GM12801 (cell line): ENCODE data around the gene TBC1D14.

Experiments
- CTCF ChIP-seq: IDR thresholded peaks from one replicate; pipeline ENCODE4 v1.5.1; 2011; ENCODE audit warnings: control low read depth; ENCODE audit not compliant: insufficient read length; ENCODE audit errors: extremely low read depth

Gene TBC1D14

GRCh38 chr4:7026107-7026506 lies 116.5 kb downstream of the TBC1D14 start:
- TF ChIP-seq CTCF: no peak

- TF ChIP-seq CTCF: no peak
Observed at GRCh38 chr4:7027284-7027683, 117.7 kb downstream of the TBC1D14 start.

- TF ChIP-seq CTCF: no peak
Observed at GRCh38 chr4:7027913-7028312, 118.3 kb downstream of the TBC1D14 start.

- TF ChIP-seq CTCF: no peak
Observed at GRCh38 chr4:7029212-7029611, 119.6 kb downstream of the TBC1D14 start.

- no peak for TF ChIP-seq CTCF
Observed at GRCh38 chr4:7029921-7030320, 120.3 kb downstream of the TBC1D14 start.

GRCh38 chr4:7030856-7031255 lies 121.2 kb downstream of the TBC1D14 start:
- TF ChIP-seq CTCF: no peak

GRCh38 chr4:7031558-7032449 lies 122.2 kb downstream of the TBC1D14 start:
- TF ChIP-seq CTCF: no peak
